Renal cortical epithelial cell (primary cell): ENCODE measurements around the gene DYNC1H1. TPM values are rescaled to one million over a fixed set of nuclear protein-coding genes. Genes with fewer than 3 reads are reported as not detected.
A peak's percentile ranks its signal among the peaks of the same experiment; 100 is the strongest.

Experiments used
- DNase-seq: peaks from one replicate; pipeline ENCODE4 v3.0.0-alpha.2; 2011; ENCODE audit warnings: low read depth
- total RNA-seq: library from RNA; depleted of rRNA; stranded (reverse); fragments of >200 nt; gene quantifications from 2 replicates; pipeline ENCODE4 v1.2.3, GENCODE V29; 2014

The DYNC1H1 gene
- total RNA-seq, 1 donor from 2014 or later, result 1,526 TPM

DNA sequence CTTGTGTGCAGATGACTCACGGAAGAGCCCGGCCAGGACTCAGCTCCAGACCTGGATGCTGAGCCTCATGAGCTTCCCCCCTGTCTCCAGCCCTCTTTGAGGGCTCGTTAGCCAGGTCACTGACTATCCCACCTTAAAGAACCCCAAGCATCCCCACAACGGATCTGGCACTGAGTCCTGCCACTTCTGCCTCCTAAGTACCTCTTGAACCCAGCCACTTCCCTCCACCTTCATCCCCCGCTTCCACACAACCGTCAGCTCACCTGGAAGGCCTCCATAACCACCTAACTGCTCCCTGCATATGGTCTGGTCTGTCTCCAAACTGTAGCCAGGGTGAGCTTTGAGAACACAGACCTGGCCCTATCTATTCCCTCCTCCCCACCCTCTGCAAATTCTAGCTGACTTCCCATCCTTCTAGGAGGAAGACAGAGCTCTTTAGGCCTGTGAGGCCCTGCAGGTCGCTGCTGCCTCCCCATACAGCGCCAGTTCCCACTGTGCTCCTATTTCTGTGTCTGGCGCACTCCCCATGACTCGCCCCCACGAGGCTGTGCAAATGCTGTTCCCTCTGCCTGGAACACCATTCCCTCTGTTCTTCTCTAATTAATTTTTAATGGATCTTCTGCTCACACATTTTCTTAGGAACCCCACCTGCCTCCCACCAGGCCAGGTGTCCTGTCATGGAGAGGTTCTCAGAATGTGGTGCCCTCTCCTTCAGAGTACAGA is 125.4 kb downstream of the DYNC1H1 start:
- no peak for DNase-seq

DNA sequence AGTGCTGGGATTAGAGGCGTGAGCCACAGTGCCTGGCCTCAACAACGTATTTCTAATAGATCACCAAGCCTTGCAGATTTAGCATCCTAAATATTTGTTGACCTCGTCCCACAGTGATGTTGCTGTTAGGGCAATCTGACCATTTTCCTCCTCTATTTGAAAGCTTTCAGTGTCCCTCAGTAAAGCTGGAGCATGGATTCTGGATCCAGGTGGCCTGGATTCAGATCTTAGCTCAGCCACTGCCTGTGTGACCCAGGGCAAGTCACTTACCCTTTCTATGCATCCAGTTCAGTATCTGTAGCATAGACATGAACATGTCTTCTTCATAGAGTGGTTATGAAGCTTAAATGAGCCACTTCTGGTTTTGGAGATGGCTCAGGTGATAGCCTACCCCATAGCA is 126.3 kb downstream of the DYNC1H1 start:
- no peak for DNase-seq

DNA sequence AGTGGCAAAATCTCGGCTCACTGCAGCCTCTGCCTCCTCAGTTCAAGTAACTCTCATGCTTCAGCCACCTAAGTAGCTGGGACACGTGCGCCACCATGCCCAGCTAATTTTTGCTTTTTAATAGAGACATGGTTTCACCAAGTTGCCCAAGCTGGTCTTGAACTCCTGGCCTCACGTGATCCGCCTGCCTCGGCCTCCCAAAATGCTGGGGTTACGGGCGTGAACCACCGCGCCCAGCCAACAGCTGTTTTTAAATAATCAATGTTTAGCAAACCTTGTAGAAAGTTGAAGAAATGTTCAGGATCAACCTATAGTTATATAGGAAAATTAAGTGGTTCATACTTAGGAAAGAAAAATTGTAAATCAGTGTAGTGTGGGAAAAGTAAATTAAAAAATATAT is 128.4 kb downstream of the DYNC1H1 start:
- DNase-seq, result no peak

DNA sequence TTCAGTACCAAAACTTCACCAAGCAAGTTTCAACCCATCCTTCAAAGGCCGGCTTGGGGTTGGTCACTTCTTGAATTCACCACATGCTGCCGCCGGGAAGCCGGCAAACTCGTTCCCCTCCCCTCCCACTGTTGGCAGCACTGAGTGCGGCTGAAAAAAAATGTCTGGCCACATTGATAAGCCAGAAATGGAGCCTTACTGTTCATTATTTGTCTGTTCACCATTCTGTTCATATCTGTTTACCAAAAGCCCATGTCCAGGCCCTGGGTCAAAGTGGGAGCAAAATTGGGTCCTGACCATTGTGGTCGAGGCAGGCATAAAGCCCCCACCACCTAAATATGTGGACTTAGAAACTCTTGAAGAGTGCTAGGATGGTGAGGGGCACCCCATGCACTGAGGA is 129.7 kb downstream of the DYNC1H1 start:
- no peak for DNase-seq

DNA sequence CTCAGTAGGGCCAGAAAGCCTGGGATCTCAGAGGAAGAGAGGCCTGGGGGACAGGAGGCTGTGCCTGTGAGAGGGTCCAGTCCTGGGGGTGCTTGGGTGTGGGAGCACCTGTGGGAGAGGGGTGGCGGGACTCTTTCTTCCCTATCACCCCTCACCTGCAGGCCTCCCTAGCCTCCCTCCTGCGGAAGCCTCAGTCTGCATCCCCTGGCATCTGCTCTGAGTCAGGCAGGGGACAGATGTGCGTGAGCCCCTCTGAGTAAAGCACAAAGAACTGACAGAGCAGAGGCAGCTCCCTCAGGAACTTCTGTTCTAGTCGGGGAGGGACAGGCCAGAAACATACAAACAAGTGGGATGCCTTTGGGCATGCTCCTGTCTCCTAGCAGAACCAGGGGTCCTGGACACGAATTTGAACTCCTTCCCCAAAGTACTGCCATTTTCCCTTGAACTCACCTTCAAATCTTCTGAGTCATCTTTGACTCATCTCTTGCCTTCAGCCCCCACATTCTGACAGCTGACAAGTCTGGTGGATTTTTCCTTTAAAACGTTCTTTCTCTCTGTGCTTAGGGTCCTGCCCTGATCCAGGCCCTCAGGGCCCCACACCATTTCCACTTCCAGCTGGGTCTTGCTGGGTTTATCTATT is 131.0 kb downstream of the DYNC1H1 start:
- DNase-seq, result peak; percentile 31

DNA sequence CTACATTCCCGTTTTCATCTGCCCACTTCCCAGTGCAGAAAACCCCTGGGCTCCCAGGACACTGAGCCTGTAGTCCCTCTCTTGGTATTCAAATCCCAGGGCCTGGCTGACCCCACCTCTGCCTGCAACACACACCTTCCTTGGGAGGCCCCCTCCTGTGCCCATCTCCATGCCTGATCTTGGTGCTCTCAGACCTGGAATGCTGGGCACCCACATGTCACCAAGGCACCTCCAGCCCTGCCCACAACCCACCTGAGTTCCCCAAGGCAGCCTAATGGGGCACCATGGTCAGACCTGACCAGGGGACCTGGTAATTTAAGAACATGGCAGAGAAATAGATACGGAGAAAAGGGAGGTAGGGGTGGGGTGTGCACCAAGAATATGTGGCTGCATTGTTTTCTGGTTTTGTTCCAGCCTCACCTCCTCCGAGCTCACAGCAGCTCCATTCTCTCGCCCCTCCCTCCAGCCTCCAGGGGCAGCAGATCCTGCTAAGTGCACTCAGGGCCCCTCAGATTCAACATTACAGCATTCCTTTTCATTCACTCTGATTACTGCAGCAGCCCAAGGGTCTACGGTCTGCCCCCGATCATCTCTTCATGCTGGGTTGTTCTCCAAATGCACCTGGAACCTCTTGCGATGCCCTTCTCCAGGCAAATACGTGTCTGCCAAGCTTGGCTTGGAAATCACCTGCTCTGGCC is 131.6 kb downstream of the DYNC1H1 start:
- no peak for DNase-seq

DNA sequence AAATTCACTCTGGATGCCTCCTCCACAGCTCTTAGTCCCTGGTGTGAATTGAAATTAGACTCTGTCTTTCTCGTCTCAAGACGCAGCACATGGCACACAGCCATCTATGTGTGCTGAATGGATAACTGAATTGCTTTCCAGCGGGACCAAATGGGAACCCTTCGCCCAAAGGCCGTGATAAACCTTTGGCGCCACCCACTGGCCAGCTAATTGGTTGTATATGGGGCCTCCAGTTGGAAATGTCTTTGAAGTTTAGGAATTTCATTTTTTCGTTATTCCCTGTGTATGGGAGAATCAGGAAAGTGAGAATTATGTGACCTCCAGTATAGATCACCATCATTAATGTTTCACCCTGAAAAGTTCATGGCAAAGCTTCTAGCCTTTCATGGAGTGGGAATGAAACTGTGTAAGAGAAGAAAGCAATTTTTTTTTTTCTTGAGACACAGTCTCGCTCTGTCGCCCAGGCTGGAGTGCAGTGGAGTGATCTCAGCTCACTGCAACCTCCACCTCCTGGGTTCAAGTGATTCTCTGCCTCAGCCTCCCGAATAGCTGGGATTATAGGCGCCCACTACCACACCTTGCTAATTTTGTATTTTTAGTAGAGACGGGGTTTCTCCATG is 132.3 kb downstream of the DYNC1H1 start:
- peak; percentile 60 for DNase-seq

DNA sequence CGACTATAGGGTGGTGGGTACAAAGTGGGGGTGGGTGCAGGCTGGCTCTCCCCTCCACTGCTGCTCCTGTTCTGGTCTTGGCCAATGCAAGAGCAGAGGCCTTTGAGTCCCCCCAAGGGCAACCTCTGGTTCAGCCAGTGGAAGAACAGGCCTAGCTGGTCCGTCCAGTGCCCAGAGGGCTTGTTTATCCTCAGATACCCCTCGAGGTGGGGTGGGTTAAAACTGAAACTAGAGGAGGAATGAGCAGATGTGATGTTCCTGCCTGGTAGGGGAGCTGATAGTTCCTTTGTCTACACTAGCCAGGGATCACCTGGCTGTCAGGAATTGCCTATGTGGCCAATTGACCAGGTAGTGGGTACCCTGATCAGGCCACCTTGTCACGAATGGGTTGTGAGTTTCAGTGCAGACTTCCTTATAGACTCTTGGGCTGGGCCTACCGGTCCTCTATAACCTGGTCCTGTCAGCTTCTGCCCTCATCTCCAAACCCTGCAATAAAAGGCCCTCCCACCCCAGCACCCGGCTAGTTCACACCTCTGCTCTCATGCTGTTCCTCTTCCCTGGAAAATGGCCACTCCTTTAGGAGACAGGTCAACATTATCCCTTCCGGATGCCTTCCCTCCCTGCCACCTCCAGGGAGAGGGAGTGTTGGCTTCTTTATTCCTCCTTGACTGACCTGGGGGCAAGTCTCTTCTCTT is 133.2 kb downstream of the DYNC1H1 start:
- no peak for DNase-seq

DNA sequence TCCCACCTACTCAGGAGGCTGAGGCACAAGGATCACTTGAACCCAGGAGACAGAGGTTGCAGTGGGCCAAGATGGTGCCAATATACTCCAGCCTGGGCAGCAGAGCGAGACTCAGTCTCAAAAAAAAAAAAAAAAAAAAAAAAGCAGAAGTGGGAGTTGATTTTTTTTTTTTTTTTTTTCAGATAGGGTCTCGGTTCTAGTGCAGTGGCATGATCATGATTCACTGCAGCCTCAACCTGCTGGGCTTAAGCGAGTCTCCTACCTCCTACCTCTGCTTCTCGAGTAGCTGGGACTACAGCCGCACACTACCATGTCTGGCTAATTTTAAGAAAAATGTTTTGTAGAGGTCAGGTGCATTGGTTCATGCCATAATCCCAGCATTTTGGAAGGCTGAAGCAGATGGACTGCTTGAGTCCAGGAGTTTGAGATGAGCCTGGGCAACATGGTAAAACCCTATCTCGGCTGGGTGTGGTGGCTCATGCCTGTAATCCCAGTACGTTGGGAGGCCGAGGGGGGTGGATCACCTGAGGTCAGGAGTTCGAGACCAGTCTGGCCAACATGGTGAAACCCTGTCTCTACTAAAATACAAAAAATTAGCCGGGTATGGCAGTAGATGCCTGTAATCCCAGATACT is 138.8 kb downstream of the DYNC1H1 start:
- DNase-seq, result no peak

DNA sequence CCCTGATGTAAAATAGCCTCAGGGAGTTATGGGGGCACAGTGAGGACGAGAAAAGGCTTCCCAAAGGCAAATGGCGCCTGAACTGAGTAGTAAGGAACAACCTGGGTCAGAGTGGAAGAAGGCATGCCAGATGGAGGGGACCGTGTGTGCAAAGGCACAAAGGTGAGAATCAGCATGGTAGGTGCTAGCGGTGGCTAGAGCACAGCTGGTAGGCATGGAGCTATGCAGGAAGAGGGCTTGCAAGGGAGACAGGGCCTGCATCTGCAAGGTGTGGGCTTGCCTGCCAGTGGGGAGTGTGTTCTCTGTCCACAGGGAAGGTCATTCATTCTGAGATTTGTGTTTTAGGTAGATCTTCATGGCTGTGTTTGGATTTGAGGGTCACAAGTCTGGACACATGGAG is 141.0 kb downstream of the DYNC1H1 start:
- no peak for DNase-seq

Other genes starting within 250 kb of the DYNC1H1 start
- gene PPP2R5C, start 202.9 kb upstream of the DYNC1H1 start, total RNA-seq, result 88.0 and 96.9 TPM in 2 replicates
- 927 and 1,172 TPM in 2 replicates for gene HSP90AA1, start 122.5 kb downstream of the DYNC1H1 start, total RNA-seq
- 18.4 and 25.3 TPM in 2 replicates for gene WDR20, start 175.3 kb downstream of the DYNC1H1 start, total RNA-seq